SK-N-SH treated with all-trans-retinoic acid at 6 μM for 48 hours (cell line): ENCODE measurements around the gene LPIN1.

ENCODE experiments used
- ESRRG ChIP-seq: fragments of 250-450 bp; sonication (Bioruptor Pico); IDR thresholded peaks from 2 replicates; pipeline ENCODE4 v1.6.1; 2021; ENCODE audit warnings: mild to moderate bottlenecking
- GLIS3 ChIP-seq: fragments of 250-450 bp; sonication (Bioruptor Pico); IDR thresholded peaks from 2 replicates; pipeline ENCODE4 v1.5.0; 2020; ENCODE audit warnings: mild to moderate bottlenecking, moderate library complexity
- RARB ChIP-seq: fragments of 250-450 bp; sonication (Bioruptor Pico); IDR thresholded peaks from 2 replicates; pipeline ENCODE4 v1.8.0; 2021; ENCODE audit warnings: mild to moderate bottlenecking, moderate library complexity
- ZFP3 ChIP-seq: fragments of 250-450 bp; sonication (Bioruptor Pico); IDR thresholded peaks from 2 replicates; pipeline ENCODE4 v1.5.0; 2020; ENCODE audit warnings: mild to moderate bottlenecking, moderate library complexity
- ZFP30 ChIP-seq: fragments of 450-650 bp; formaldehyde crosslinking; IDR thresholded peaks from 2 replicates; pipeline ENCODE4 v1.5.0; 2022; ENCODE audit warnings: mild to moderate bottlenecking, moderate library complexity
- ZNF70 ChIP-seq: fragments of 450-650 bp; formaldehyde crosslinking; IDR thresholded peaks from 2 replicates; pipeline ENCODE4 v1.5.0; 2020; ENCODE audit warnings: mild to moderate bottlenecking, moderate library complexity
- TF ChIP-seq, protein P1 (sequence below): fragments of 250-450 bp; sonication (Bioruptor Pico); IDR thresholded peaks from 2 replicates; pipeline ENCODE4 v1.5.1; 2021; ENCODE audit warnings: mild to moderate bottlenecking, moderate library complexity
- TF ChIP-seq, protein P2 (sequence below): fragments of 250-450 bp; sonication (Bioruptor Pico); IDR thresholded peaks from 2 replicates; pipeline ENCODE4 v1.8.0; 2020; ENCODE audit warnings: mild to moderate bottlenecking, moderate library complexity, borderline replicate concordance

DNA sequence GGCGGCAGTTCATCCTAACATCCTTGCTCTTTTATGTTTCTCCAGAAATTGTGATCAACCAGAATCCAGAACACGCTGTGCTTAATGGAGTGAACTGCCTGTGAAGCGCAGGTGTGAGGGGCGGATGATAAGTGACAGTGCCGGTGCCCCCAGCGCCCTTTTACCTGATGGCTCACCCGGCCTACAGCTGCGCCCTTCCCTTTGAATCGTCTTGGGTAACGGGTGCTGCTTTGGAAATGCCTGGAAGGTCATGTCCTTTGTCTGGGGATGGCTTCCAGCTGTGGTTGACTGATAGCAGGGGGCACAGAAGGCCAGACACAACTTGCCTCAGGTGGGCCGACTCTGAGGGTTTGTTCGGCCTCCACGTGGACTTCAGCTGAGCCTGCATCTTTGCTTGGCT lies 119.4 kb downstream of the LPIN1 start:
- TF ChIP-seq GLIS3 (no peak), ESRRG (CRISPR knock-in tag) (no peak), RARB (CRISPR knock-in tag) (no peak), ZNF70 (CRISPR knock-in tag) (no peak), ZFP3 (CRISPR knock-in tag) (no peak), ZFP30 (CRISPR knock-in tag) (no peak)
- TF ChIP-seq, protein P1, sequence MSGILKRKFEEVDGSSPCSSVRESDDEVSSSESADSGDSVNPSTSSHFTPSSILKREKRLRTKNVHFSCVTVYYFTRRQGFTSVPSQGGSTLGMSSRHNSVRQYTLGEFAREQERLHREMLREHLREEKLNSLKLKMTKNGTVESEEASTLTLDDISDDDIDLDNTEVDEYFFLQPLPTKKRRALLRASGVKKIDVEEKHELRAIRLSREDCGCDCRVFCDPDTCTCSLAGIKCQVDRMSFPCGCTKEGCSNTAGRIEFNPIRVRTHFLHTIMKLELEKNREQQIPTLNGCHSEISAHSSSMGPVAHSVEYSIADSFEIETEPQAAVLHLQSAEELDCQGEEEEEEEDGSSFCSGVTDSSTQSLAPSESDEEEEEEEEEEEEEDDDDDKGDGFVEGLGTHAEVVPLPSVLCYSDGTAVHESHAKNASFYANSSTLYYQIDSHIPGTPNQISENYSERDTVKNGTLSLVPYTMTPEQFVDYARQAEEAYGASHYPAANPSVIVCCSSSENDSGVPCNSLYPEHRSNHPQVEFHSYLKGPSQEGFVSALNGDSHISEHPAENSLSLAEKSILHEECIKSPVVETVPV (CRISPR knock-in tag) = no peak
- TF ChIP-seq, protein P2, sequence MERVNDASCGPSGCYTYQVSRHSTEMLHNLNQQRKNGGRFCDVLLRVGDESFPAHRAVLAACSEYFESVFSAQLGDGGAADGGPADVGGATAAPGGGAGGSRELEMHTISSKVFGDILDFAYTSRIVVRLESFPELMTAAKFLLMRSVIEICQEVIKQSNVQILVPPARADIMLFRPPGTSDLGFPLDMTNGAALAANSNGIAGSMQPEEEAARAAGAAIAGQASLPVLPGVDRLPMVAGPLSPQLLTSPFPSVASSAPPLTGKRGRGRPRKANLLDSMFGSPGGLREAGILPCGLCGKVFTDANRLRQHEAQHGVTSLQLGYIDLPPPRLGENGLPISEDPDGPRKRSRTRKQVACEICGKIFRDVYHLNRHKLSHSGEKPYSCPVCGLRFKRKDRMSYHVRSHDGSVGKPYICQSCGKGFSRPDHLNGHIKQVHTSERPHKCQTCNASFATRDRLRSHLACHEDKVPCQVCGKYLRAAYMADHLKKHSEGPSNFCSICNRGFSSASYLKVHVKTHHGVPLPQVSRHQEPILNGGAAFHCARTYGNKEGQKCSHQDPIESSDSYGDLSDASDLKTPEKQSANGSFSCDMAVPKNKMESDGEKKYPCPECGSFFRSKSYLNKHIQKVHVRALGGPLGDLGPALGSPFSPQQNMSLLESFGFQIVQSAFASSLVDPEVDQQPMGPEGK (CRISPR knock-in tag) = no peak
